K562 (cell line): ENCODE measurements around the gene ZNF775. TPM values are rescaled to one million over a fixed set of nuclear protein-coding genes. Genes with fewer than 3 reads are reported as not detected.

ENCODE experiments used
- HCFC1 ChIP-seq: IDR thresholded peaks from 2 replicates; pipeline ENCODE4 v1.6.1; 2012; ENCODE audit warnings: low read depth, low read length, improper control_type of control experiment
- KAT2B ChIP-seq: IDR thresholded peaks from one replicate; pipeline ENCODE4 v1.6.1; 2012; ENCODE audit warnings: low read depth, mild to moderate bottlenecking, control low read depth, inconsistent platforms, low read length, moderate library complexity
- NFE2 ChIP-seq: IDR thresholded peaks from 2 replicates; pipeline ENCODE4 v1.6.1; 2014; ENCODE audit warnings: antibody characterized with exemption, low read depth
- NONO ChIP-seq, 2 experiments: fragments of 200-400 bp in 1 of 2; fragments of 450-650 bp in 1 of 2; formaldehyde crosslinking in 1 of 2; IDR thresholded peaks; 2 replicates each; pipeline ENCODE4 v1.6.1; 2017; ENCODE audit warnings: low read depth in 2 of 2, mild to moderate bottlenecking in 2 of 2, moderate library complexity in 2 of 2, low read length in 1 of 2
- NR2F6 ChIP-seq: fragments of 450-650 bp; formaldehyde crosslinking; IDR thresholded peaks from 2 replicates; pipeline ENCODE4 v1.4.0; 2020; ENCODE audit warnings: mild to moderate bottlenecking
- RBBP5 ChIP-seq: fragments of 200-600 bp; sonication (generic); IDR thresholded peaks from 2 replicates; pipeline ENCODE4 v1.6.1; 2012; ENCODE audit warnings: borderline replicate concordance, mild to moderate bottlenecking, low read length, control low read depth, inconsistent platforms; ENCODE audit not compliant: insufficient read depth, poor library complexity, severe bottlenecking
- RBM34 ChIP-seq: fragments of 200-400 bp; formaldehyde crosslinking; IDR thresholded peaks from 2 replicates; pipeline ENCODE4 v1.6.1; 2018; ENCODE audit warnings: low read length, borderline replicate concordance; ENCODE audit not compliant: insufficient read depth
- SMARCC2 ChIP-seq: fragments of 450-650 bp; IDR thresholded peaks from 2 replicates; pipeline ENCODE4 v1.6.1; 2017; ENCODE audit warnings: antibody characterized with exemption, moderate library complexity, mild to moderate bottlenecking, low read depth
- SMARCE1 ChIP-seq: fragments of 450-650 bp; IDR thresholded peaks from 2 replicates; pipeline ENCODE4 v1.7.1; 2016; ENCODE audit warnings: mild to moderate bottlenecking
- SP2 ChIP-seq: IDR thresholded peaks from 2 replicates; pipeline ENCODE4 v1.6.1; 2011; ENCODE audit warnings: mild to moderate bottlenecking, low read depth, low read length, moderate library complexity; ENCODE audit not compliant: poor library complexity, severe bottlenecking; ENCODE audit errors: extremely low read depth
- ZFP1 ChIP-seq: fragments of 450-650 bp; formaldehyde crosslinking; IDR thresholded peaks from 2 replicates; pipeline ENCODE4 v1.4.0; 2020; ENCODE audit warnings: mild to moderate bottlenecking, mixed read lengths
- polyA plus RNA-seq, 8 experiments: library from polyadenylated mRNA; depleted of rRNA in 4 of 8; stranded (reverse) in 5 of 8; unstranded in 3 of 8; fragments of >200 nt; fragmentation: Nextera tagmentation in 2 of 8; fragmentation: Illumina TruSeq in 1 of 8; extraction: Ambion mirVana in 2 of 8; extraction: Trizol in 1 of 8; gene quantifications; 2 replicates each; pipeline versions ENCODE4 v1.2.1 to v1.2.3, GENCODE V29; 2011 to 2014; ENCODE audit warnings: inconsistent platforms in 1 of 8, missing spikeins in 1 of 8
- total RNA-seq, 7 experiments: library from RNA; depleted of rRNA in 6 of 7; stranded (reverse); fragments of >200 nt in 6 of 7; fragmentation: Illumina TruSeq in 2 of 7; extraction: Trizol in 2 of 7; gene quantifications; 2 replicates each; pipeline versions ENCODE4 v1.2.1 to v1.2.3, GENCODE V29; 2011 to 2021; ENCODE audit warnings: low replicate concordance in 1 of 7
- TF ChIP-seq, protein P1 (sequence below): fragments of 450-650 bp; IDR thresholded peaks from 2 replicates; pipeline ENCODE4 v1.6.1; 2017; ENCODE audit warnings: mild to moderate bottlenecking, moderate library complexity
- TF ChIP-seq, protein P2 (sequence below), 2 experiments: fragments of 450-650 bp; IDR thresholded peaks; 2 replicates each; pipeline ENCODE4 v1.6.1; 2016; ENCODE audit warnings: mild to moderate bottlenecking in 2 of 2, borderline replicate concordance in 1 of 2, low read depth in 1 of 2, moderate library complexity in 1 of 2
- TF ChIP-seq, protein P3 (sequence below): fragments of 250-450 bp; sonication (Bioruptor Pico); IDR thresholded peaks from 2 replicates; pipeline ENCODE4 v1.5.0; 2020; ENCODE audit warnings: mild to moderate bottlenecking, borderline replicate concordance

The ZNF775 gene
- total and polyA plus RNA-seq, 9 of the 15 experiments (the other 6 are each of a cell fraction or from before 2014, with no cell fraction given) = 0.04 to 18.7 (median 4.9) TPM

DNA sequence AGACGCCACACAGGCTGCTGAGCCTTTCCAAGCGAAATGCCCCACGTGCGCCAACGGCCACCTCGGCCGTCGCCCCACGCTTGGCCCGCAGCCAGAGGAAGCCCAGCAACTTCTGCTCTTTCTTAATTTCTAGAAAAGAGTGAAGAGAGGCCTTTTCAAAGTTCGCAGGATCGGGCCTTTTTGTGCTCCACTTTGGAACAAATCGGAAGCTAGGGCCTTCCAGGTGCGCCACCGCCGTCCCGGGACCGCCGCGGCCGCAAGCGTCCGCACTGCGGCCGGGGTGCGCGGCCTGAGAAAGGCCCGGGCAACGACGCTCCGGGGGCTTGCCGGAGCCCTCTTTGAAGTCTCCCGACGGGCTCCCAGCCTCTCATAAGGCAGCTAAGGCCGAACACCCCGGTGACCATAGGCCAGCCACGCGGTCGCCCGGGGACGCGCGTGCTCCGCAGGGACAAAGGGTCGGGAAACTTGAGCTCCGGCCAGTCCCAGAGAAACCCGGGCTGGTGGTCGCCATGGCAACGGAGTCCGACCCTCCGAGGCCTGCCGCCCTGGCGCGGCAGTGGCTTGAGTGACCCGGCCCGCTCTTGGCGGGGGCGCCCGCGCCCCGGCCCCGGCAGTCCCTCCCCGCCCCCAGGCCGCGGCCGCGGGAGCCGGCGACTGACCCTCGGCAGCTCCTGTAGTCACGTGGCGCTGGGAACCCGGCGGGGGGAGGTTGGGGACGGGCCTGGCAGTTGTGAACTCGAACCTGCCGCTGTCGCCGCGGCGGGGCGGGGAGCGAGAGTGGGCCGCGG, 10.8 kb upstream of the ZNF775 start, which contains the start of gene REPIN1 (continued):
- TF ChIP-seq SP2 (no peak), KAT2B (no peak), NFE2 (no peak), HCFC1 (peak; percentile 72), NR2F6 (CRISPR knock-in tag) (0 out of 2 replicates have a peak, but pooled peaks have one; percentile 23), SMARCE1 (peak; percentile 63; the same call in 1 of the 2 replicates), NONO (IDR thresholded peaks at IDR 0.05; ENCODE audit: low read depth in 2 of 2, low read length in 1 of 2) (peak; percentile 5 to 69; a peak in 1 of 4 replicates), RBM34 (no peak; the same call in 1 of the 2 replicates), ZFP1 (no peak), RBBP5 (peak; percentile 97), SMARCC2 (no peak)
- TF ChIP-seq, protein P1, sequence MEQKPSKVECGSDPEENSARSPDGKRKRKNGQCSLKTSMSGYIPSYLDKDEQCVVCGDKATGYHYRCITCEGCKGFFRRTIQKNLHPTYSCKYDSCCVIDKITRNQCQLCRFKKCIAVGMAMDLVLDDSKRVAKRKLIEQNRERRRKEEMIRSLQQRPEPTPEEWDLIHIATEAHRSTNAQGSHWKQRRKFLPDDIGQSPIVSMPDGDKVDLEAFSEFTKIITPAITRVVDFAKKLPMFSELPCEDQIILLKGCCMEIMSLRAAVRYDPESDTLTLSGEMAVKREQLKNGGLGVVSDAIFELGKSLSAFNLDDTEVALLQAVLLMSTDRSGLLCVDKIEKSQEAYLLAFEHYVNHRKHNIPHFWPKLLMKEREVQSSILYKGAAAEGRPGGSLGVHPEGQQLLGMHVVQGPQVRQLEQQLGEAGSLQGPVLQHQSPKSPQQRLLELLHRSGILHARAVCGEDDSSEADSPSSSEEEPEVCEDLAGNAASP = no peak
- TF ChIP-seq, protein P2, sequence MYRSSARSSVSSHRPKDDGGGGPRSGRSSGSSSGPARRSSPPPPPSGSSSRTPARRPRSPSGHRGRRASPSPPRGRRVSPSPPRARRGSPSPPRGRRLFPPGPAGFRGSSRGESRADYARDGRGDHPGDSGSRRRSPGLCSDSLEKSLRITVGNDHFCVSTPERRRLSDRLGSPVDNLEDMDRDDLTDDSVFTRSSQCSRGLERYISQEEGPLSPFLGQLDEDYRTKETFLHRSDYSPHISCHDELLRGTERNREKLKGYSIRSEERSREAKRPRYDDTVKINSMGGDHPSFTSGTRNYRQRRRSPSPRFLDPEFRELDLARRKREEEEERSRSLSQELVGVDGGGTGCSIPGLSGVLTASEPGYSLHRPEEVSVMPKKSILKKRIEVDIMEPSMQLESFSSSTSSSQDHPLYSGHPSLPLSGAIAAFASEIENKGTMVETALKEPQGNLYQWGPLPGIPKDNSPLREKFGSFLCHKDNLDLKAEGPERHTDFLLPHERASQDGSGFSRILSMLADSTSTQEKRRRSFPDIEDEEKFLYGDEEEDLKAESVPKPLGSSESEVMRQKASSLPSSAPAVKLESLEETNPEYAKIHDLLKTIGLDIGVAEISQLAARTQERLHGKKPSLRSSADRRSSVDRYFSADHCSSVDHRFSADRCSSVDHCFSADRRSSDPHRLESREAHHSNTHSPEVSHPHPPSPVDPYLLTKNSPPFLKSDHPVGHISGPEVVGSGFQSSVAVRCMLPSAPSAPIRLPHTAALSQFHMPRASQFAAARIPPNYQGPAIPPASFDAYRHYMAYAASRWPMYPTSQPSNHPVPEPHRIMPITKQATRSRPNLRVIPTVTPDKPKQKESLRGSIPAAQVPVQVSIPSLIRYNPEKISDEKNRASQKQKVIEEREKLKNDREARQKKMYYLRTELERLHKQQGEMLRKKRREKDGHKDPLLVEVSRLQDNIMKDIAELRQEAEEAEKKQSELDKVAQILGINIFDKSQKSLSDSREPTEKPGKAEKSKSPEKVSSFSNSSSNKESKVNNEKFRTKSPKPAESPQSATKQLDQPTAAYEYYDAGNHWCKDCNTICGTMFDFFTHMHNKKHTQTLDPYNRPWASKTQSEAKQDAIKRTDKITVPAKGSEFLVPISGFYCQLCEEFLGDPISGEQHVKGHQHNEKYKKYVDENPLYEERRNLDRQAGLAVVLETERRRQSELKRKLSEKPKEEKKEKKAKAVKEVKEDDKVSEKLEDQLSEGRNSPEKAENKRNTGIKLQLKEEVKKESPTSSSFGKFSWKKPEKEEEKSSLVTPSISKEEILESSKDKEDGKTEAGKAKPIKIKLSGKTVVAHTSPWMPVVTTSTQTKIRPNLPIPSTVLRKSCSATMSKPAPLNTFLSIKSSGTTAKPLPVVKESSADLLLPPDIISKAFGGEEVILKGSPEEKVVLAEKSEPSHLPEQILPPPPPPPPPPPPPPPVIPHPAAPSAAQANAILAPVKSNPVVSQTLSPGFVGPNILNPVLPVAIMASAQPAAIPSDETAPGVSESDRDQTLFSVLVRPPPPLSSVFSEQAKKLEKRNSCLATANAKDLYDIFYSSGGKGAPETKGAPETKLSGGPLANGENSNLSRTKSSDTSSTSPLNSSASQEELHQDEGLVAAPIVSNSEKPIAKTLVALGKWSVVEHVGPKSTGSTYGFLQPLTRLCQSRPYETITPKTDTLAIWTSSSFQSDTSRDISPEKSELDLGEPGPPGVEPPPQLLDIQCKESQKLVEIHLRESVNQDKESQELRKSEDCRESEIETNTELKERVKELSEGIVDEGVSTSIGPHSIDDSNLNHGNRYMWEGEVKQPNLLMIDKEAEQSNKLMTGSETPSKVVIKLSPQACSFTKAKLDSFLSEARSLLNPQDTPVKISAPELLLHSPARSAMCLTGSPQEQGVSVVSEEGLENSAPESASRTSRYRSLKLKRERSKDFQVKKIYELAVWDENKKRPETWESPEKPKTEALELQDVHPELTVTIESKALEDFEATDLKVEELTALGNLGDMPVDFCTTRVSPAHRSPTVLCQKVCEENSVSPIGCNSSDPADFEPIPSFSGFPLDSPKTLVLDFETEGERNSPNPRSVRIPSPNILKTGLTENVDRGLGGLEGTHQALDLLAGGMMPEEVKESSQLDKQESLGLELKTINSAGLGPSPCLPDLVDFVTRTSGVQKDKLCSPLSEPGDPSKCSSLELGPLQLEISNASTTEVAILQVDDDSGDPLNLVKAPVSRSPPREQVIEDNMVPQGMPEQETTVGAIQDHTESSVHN (IDR thresholded peaks at IDR 0.05; ENCODE audit: borderline replicate concordance in 1 of 2, low read depth in 1 of 2) = no peak
- TF ChIP-seq, protein P3, sequence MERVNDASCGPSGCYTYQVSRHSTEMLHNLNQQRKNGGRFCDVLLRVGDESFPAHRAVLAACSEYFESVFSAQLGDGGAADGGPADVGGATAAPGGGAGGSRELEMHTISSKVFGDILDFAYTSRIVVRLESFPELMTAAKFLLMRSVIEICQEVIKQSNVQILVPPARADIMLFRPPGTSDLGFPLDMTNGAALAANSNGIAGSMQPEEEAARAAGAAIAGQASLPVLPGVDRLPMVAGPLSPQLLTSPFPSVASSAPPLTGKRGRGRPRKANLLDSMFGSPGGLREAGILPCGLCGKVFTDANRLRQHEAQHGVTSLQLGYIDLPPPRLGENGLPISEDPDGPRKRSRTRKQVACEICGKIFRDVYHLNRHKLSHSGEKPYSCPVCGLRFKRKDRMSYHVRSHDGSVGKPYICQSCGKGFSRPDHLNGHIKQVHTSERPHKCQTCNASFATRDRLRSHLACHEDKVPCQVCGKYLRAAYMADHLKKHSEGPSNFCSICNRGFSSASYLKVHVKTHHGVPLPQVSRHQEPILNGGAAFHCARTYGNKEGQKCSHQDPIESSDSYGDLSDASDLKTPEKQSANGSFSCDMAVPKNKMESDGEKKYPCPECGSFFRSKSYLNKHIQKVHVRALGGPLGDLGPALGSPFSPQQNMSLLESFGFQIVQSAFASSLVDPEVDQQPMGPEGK (CRISPR knock-in tag) = no peak
